HG02973 (cell line): ENCODE measurements around the gene PLXNA2.

Source experiments
- ATAC-seq: cut with Tn5 transposase; IDR thresholded peaks from one replicate; pipeline ENCODE4 v1.9.1; 2021; ENCODE audit warnings: moderate library complexity; ENCODE audit not compliant: unreplicated experiment

The PLXNA2 gene

GRCh38 chr1:208225954-208226937 lies 17.9 kb downstream of the PLXNA2 start:
- no peak for ATAC-seq

- no peak for ATAC-seq
Observed at GRCh38 chr1:208224192-208224713, 19.9 kb downstream of the PLXNA2 start.

DNA sequence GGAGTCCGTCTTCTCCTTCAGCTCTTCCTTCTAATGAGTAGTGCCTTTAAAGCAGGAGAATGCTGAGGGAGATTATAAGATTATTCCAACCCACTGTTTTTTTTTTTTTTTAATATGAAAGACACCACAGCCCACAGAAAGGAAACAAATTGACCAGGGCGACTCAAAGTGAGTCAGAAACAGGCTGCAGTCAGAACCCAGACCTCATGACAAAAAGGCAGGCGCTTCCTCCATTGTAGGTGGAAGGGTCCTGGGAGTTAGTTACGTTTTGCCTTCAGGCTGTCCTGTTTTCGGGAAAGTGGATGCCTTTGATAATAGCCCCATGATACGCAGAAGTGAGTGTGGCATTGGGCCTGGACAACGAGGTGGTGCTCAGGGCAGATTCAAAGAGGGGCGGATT lies 21.0 kb downstream of the PLXNA2 start:
- no peak for ATAC-seq

- ATAC-seq: no peak
Observed at GRCh38 chr1:208222376-208223126, 21.6 kb downstream of the PLXNA2 start.

DNA sequence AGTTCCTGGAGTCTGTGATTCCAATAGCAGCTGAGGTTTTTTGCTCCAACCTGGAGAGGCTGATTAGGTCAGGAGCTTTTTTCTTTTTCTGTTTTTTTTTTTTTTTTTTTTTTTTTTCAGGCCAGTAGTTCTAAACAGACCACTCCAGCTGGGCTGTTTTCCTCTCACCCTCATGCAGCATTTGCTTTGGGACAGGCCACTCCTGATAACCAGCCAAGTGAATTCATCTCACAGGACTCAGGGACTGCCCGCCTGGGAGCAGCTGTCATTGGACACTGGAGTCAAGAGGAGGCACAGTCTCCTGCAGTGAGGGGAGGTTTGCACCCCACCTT lies 22.9 kb downstream of the PLXNA2 start:
- ATAC-seq: no peak

GRCh38 chr1:208219659-208220282 lies 24.4 kb downstream of the PLXNA2 start:
- no peak for ATAC-seq

DNA sequence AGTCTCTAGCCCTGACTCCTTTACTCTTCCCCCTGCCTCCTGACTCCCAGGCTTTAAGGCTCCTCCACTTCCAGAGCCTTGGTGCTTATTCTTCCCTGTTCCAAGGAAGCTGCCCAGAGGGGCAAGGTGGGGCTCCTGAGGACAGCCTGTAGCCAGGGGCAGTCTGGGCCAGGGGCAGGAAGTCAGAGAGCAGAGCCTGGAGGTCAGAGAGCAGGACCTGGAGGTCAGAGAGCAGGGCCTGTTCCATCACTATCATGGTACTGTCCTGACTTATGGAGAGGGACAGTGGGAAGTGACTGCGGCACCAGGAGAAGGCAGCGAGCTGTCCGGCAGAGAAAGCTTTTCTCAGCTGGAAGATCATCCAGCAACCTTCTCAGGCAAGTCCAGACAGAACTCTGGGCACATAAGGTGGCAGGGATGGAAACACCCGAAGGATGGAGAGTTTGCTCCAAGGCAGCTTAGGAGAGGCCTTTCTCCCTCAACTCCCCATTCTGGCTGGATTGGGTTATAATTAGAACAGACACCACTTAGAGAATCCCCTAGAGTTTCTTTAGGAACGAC lies 25.0 kb downstream of the PLXNA2 start:
- ATAC-seq: no peak

GRCh38 chr1:208218237-208219097 lies 25.7 kb downstream of the PLXNA2 start:
- no peak for ATAC-seq

- no peak for ATAC-seq
Observed at GRCh38 chr1:208217781-208218180, 26.4 kb downstream of the PLXNA2 start.

GRCh38 chr1:208216806-208217205 lies 27.4 kb downstream of the PLXNA2 start:
- no peak for ATAC-seq

- ATAC-seq: no peak
Observed at GRCh38 chr1:208216062-208216461, 28.1 kb downstream of the PLXNA2 start.

DNA sequence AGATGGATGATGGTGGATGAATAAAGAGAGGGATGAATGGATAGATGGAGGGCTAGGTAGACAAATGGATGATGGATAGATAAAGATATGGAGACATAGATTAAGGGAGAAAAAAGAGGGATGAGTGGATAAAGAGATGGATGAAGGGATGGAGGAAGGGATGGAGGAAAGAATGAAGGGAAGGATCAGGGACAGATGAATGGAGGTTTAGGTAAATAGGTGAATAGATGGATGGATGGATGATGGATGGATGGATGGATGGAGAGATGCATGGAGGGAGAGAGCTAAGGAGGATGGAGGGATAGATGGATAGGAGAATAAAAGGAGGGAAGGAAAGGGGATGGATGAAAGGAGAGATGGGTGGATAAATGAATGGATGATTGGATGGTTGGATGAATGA lies 28.8 kb downstream of the PLXNA2 start:
- ATAC-seq: no peak

GRCh38 chr1:208213786-208214185 lies 30.4 kb downstream of the PLXNA2 start:
- ATAC-seq: no peak

- ATAC-seq: no peak
Observed at GRCh38 chr1:208212893-208213292, 31.3 kb downstream of the PLXNA2 start.

DNA sequence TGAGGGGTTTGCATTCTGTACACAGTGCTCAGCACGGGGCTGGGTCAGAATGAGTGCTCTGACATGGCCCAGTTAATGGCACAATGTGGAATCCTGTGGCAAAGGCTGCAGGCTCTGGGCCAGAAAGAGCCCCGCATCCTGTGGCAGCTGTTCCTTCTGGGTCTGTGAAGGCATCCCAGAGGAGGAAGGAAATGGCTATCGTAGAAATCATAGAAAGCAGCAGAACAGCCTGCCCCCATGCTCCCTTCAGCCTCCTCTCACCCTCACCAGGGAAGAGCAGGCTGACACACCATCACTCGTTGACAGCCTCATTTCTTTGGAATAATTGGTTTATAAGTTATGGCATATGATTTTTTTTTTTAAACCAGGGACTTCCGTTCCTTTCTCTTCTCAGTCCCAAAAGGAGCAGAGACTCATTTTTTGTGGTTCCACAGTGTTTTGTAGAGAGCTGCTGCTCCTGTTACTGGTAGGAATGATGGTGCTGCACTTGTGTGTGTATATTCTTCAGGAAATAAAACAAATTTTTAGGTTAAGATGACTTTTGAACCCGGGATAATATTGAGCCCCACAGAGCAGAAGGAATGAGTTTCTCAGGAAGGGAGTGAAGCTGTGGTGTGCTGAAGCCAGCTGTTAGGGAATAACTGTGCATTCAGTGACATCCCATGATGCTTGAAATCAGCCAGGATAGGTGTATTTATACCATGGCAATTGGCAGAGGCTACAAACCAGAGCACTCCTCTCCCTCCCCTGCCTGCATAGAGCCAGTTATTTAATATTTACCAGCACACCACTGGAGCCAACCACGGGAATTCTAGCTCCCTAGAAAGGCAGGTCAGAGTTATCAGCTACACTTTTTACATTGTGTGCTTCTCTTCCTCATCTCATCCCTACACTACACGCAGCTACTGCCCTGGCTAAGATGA lies 32.0 kb downstream of the PLXNA2 start:
- ATAC-seq: no peak

DNA sequence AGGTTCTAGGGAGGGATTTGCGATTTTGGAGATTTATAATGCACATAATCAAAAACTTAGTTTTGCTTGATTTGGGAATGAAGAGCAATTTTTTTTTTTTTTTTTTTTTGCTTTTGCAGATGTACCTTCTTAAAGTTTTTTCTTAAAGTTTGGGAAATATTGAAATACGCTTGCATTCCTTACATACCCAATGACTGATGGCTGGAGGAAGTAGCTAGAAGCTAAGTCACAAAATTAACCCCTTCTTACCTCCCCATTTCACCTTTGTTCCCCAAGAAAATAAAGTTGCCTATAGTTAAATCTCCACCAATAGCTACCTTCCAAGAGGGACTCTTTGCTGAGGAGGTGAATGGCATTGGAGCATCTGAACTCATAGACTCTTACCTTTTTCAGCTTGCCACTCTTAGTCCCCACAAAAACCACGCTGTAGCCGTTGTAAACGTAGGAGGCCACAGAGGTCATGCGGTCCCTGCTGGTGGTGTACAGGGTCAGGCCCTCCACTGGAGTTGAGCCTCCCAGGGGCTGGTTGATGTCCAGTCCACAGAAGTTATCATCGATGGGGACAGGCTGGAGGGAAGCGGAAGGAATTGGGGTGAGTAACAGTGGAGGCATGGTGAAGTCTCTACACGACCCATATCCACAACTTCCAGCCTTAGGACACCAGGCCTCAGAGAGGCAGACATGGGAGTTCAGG lies 34.1 kb downstream of the PLXNA2 start:
- ATAC-seq: no peak

DNA sequence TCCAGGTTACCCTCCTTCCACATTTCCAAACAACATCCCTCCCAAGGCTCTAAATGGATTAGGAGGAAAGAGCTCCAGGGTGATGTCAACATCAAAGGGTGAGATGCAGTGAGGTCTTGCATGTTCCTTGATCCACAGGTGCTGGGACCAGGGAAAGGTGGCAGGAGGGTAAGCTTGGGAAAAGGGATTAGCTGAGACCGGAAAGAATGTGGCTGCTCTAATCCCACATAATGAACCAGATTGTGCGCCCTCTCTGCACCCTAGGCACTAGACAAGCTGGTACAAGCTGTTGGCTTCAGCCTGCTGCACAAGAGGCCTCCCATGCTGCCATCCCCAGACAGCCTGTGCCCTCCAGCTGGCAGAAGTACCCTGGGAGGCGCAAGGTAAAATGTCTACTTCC lies 34.9 kb downstream of the PLXNA2 start:
- no peak for ATAC-seq

GRCh38 chr1:208208132-208208487 lies 36.1 kb downstream of the PLXNA2 start:
- ATAC-seq: no peak
